GM18858 (cell line): ENCODE measurements around the gene FMO3.

Source experiments
- ATAC-seq: cut with Tn5 transposase; IDR thresholded peaks from one replicate; pipeline ENCODE4 v1.9.1; 2021; ENCODE audit not compliant: unreplicated experiment

Gene FMO3

DNA sequence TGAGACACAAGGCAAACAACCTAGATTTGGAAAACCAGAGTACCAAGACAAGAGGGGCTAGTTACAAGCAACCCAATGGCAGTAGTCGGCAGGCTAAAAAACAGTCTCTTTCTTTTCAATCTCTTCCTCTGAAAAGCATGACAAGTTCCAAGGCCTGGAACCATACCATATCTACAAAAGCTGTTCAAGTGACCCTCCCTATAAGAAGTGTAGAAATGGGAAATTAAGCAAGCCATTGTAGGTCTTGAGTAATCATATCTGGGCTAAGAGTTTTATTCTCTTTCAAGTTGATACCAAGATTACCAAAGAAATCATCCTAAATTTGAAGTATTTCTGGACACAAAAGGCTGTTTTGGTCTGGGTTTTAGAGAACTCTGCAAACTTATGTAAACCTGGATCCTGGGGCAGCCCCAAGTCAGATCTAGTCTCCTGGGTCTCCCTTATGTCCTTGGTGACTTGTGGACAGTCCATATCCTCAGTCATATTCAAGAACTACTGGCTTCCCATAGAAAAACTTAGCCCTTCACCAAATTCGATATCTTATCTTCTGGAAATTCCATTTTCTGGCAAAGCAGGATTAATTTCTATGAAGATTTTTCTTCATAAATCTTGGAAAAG lies 24.7 kb downstream of the FMO3 start:
- ATAC-seq, result no peak

DNA sequence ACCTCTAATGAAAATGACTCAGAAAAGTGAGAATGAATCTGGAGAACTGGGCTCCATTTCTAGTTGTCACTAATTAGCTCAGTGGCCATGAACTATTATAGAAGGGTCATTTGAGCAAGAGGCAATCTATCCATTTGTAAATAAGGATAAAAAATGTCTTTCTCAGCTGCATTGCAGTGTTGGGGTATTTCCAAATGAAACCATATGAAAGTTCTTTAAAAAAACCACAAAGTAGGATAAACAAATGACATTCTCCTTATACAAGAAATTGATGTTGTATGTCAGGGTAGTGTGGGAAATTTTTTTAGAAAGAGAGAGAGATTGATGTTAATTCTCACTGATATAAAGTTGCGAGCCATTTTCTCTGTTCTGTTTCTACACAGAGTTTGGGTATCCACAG lies 26.0 kb downstream of the FMO3 start:
- no peak for ATAC-seq

DNA sequence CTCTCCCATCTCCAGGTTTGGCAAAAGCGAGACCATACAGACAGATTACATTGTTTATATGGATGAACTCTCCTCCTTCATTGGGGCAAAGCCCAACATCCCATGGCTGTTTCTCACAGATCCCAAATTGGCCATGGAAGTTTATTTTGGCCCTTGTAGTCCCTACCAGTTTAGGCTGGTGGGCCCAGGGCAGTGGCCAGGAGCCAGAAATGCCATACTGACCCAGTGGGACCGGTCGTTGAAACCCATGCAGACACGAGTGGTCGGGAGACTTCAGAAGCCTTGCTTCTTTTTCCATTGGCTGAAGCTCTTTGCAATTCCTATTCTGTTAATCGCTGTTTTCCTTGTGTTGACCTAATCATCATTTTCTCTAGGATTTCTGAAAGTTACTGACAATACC lies 26.4 kb downstream of the FMO3 start:
- ATAC-seq, result no peak

DNA sequence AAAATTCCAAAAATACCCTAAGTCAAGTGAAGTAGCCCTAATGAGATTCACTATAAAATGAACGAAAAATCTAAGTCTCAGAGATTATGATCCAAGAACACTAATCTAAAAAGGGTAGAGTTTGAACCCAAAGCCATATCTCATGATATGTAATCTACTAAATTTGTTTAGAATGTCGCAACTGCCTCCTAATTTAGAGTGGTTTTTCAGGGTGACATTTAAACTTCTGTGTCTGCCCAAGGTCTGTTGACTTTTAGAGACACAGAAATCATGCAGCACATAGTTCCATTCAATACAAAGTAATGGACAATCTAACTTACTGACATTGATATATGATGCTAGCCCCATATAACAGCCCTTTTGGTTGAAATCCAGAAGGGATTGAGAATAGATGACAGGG lies 28.9 kb downstream of the FMO3 start:
- no peak for ATAC-seq

DNA sequence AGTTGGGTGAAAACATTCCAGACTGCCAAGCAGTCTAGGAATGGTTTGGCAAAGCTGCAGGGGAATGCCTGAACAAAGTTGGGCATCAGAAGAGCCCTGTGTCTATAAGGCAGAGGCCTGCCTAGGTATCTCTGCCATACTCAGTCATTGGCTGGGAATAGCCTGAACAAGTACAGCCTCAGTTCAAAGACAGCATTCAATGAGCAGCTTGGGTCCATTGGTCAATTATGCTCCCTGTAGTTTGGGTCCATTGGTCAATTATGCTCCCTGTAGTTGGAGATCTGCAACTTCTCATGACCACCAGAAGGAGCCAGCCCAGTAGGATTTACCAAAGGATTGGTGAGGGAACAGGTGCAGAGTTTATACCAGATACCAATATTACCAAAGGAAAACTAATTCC lies 31.6 kb downstream of the FMO3 start:
- ATAC-seq, result no peak

DNA sequence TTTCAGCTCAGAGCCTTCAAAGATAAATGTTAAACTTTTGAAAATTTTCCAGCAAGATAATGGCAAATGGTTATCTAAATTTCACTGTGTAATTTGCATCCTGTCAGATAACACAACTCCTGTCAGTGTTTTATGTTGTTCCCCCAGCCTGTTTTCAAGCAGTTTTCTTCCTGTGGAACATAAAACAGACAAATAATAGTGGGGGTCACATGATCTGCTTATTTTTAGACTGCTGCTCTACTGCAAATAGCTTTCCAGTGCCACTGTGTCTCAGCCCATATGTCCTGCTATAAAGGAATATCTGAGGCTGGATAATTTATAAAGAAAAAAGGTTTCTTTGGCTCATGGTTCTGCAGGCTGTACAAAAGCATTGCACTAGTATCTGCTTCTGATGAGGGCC lies 32.2 kb downstream of the FMO3 start:
- no peak for ATAC-seq

DNA sequence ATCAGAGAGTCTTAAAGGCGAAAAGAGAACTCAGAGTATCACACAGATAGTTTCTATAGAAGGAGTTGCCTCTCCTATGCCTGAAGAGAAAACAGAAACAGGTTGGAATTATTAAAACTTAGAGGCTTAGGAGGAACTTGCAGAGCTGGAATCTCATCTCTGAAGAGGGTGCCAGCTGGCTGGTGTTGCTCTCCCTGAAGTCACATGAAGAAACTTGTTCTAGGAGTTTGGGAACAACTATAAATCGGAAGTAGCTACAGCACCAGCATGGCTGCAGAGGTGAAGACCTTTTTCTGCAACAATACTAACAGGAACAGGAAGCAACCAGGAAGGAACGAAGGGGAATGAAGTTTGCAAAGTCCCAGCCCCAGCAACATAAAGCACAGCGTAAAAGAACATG lies 35.8 kb downstream of the FMO3 start:
- no peak for ATAC-seq

DNA sequence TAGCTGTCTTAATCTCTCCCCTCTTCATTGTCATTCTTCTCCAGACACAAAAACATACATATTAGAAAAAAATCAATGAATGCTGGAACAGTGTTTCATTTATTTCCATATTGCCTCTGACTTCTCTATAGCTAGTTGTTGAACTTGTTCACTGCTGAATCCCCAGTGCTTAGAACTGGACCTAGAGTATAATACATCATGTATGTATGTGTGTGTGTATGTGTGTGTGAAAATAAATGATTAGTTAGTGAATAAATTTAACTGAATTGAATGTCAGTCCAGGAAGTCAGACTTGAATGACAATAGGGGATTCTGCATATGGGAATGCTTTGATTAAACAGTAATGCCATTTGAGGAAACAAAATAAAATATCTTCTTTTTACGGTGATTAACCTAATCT lies 36.4 kb downstream of the FMO3 start:
- no peak for ATAC-seq

DNA sequence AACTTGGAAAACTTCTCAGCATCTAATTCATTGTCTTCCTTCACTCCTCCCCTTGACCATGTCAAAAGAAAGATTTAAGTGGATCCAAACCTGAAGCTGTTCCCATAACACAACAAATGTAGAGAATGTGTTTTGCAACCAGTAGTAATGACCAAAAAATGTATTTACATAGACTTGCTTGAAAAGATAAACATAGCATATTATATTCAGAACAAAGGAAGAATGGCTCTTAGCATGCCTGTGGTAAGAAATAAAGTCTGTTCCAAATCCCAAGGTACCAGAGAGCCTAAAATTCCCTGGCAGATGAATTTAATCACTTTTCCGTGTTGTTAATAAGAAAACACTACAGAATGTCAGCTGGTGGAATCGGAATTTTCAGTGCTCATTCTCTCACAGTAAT lies 36.8 kb downstream of the FMO3 start:
- ATAC-seq, result no peak

DNA sequence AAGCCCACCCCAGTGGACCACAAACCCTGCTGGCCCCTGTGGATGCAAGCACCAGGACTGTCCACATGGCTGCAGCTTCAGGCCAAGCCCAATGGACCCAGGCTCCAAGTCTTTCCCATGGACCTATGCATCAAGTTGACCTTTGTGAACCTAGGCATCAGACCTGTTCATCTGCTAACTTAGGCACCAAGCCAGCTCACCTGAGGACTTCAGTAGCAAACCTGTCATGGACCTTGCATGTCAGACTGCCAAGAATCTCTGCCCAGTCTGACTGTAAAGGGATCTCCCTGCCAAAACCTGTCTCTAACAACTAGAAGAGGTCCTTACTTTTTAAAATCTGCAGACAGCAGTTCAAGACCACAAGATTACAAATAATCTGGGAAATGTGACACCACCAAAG lies 37.8 kb downstream of the FMO3 start:
- no peak for ATAC-seq

DNA sequence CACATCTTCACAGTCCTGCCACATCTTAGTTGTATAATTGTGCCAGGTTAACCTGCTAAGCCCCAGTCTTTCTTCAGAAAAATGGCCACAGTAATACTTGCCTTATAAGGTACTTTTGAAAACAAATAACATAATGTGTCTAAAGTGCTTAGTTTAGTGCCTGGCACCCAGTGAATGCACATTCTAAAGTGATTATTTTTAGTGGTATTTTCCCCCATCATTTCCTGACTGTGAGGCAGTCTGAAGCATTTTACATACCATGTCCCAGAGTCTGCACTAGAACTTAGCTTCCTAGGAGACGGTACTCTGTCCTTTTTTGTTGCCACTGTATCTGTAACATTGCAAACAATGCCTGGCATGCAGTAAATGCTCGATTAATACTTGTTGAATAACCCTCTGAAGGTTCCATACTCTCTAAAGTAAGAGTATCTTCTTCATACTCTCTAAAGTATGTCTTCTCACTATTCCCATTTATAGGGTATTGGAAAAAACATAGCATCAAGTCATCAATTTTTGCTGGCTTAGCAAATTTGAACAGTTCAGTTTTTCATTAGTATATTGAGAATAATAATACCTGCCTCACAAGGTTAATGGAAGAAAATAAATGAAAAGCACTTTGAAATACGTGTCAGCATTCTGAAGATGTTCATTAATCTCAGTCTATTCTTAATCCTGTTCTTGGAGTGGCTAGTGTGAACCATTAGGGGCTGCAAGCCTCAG lies 43.7 kb downstream of the FMO3 start:
- ATAC-seq, result no peak

DNA sequence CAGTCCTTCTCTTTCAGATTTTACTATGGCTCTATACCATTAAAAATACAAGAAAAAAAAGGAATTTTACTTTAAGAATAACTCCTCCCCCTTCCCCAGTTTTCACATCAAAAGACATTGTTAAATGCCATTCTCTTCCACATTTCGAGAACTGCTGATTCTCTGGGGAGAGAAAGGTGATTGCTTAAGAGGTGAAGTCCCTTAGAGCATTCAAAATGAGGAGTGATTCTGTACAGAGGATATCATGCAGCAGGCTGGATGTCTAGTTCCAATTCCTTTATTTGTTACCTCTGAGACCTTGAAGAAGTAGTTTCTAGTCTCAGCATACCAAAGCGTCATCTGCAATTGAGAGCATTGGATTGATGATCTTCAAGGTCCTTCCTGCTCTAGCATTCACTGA lies 46.9 kb downstream of the FMO3 start:
- no peak for ATAC-seq

DNA sequence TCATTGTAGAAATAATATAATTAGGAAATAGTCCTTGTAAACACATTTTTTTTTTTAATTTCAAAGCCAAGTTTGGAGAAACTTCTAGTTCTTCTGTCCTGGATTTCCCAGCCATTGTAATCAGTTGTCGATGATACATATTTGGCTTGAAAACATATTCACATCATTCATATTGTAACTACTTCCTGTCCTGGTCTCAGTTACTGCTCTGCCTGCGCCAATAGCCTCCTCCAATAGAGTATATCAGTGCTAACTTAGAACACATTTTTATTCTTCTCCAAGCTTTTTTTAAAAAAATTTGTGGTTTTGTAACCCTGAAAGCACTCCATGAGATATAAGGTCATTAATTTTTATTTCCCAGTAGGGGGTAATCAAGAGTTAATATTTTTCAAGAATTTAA lies 48.3 kb downstream of the FMO3 start:
- no peak for ATAC-seq

DNA sequence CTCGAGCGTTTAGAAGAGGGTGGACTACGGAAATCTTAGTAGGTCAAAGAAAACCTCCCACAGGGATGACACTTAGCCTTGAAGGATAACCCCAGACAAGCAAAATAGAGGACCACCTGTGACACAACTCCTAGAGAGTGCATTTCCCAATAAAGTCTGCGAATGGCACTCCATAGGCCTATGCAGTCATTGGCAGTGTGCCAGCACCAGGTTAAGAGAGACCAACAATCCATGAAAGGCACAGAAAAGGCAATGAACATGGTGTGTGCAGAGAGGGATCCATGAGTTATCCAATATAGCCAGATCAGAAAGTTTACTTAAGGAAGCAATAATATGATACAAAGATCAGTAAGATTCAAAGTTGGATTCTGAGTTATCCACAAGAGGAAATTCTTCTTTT lies 49.2 kb downstream of the FMO3 start:
- no peak for ATAC-seq

DNA sequence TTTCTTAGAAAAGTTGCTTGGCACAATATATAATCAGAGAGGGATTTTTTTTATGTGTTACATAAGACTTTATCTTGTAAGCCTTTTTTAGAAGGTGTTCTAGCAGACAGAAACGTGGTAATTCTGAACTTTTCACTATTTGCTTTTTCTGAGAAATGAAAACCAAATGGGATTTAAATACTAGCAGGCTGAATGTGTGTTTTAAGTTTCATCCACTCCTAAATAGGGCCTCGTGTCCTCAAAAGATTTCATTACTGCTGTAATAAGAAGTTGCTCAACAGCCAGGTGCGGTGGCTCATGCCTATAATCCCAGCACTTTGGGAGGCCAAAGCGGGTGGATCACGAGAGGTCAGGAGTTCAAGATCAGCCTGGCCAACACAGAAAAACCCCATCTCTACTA lies 49.7 kb downstream of the FMO3 start:
- no peak for ATAC-seq

DNA sequence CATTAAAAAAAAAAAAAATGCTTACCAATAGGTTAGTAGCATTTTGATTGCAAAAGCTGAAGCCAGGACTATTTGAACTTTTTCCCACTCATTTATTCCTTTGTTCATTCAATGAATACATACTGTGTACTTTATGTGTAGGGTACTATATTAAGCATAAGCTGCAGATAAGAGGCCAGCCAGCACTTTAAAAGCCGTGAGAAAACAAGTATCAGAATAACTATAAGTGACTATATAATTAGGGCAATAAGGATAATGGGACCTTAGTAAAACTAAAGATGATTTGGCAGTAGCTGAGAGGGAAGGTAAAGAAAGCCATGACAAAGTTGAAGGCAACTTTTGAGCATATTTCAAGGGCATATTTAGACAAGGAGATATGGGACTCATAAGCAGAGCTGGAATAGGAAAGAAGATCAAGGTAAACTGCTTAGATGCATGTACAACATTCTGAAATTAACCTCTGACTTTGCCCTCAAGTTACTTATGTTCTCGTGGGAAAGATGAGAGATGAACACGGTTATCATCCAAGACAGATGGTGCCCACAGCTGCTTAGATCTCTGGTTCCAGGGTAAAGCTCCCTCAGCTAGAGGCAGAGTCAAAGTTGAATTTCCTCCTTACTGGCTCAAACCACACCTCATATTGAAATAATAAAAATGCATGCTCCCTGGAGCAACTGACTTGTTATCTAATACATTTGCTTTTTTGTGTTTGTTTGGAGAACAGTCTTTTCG lies 50.4 kb downstream of the FMO3 start:
- ATAC-seq, result no peak

DNA sequence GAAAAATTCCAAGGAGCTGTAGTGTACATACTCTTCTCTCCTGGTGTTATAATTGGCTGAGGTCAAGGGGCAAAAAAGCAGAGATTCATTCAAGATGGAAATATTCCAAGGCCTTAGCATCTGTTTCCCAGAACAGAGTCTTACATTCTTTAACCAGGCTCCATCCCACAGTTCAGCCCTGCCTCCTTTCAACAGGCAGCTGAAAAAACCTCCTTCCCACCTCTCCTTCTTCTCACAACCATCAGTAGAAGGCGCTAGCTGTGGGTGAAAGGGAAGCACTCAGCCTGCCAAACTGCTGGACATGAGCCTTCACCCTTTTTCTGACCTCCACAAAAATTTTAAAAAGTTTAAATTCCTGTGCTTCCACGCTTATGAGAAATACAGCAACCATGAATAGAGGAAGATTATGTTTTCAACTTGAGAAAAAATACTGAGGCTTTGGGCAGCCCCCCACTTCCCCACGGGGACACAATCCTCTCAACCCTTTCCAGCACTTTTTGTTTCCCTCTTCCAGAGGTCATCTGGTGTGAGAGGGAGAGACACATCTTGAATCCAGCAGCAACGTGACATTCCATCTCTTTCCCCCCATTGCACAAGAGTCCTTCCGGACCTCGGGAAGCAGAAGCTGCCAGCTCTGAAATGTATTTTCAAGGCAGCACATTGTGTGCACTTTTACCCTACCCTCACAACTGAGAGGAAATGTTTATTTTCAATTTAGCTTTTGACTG lies 51.1 kb downstream of the FMO3 start:
- no peak for ATAC-seq

DNA sequence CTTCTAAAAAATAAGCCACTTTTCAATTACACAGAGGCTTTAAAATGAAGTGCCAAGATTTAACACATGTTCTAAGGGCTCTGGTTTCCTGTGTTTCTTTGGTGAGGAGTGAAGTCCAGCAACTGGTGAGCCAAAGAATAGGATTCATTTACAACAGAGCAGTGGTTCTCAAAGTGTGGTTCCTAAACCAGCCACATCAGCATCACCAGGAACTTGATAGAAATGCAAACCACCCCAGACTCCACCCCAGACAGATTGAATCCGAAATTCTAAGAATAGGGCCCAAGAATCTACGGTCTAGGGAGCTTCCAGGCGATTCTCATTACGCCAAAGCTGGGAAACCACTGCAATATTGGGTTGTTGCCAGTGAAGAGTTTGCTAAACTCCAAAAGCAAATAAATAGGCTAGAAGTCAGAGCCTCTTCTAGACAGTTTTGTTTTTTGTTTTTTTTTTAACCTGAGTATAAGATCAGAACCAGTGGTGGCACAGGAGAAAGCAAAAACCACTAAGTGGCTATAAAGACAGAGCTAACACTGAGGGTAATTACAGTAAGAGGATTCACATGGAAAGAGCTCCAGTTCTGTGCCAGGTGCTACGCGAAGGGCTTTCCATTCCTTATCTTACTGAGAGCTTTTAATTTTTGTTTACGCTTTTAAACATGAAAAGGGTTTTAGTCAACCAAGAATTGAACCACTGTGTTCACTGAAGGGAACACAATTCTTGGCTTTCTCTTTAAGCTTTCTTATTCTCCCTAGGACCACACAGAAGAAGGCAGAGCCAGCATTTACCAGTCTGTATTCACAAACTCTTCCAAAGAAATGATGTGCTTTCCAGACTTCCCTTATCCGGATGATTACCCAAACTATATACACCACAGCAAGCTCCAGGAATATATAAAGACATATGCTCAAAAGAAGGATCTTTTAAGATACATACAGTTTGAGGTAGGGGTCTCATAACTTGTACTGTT lies 52.0 kb downstream of the FMO3 start:
- no peak for ATAC-seq

DNA sequence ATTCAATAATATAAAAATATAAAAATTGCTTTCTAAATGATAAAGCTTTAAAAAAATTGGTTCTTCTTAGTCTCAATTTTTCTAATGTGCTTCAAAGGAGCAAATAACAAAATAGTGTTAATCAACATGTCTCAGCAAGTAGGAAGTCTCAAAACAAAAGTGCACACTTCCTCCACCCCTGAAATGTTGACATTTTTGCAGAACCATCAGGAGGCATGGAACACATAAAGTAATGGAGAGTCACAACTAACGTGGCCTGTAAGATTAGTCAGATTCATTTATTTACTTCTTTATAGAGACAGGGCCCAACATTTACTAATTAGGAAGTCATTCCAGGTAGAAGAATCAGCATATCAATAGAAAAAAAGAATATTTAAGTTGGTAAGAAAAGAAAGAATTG lies 59.5 kb downstream of the FMO3 start:
- ATAC-seq, result no peak

DNA sequence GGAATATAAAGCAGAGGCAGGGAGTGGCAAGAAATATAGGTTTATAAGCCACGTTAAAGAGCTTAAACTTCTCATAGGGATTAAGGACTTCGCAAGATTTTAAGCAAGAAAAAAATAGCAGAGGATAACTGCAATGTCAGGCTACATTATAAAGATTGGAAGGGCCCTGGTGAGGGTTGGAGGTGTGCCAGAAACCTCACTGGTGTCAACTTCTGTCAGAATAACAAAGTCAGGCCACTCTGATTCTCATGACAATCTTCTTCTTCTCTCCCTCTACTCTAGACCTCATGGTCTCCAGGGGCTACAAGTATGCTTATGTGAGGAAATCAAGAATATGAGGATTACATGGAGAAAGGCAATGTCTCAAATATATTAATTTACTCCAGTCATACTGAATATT lies 61.8 kb downstream of the FMO3 start:
- ATAC-seq, result no peak

DNA sequence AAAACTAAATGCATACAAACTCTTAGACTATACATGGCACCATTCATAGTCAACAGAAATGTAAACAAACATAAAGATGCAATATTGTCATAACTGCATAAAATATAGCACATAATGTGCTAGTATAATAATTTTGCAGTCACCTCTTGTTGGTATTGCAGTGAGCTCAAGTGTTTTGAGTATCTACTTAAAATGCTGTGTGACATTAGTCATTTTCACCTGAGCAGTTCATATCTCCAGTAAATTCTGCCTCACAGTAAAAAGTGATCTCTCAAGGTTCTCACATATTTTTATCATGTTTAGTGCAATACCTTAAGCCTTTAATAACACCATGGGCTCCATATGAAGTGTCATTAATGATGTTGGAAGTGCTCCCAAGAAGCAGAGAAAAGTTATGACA lies 64.8 kb downstream of the FMO3 start:
- ATAC-seq, result no peak
